ENCODE results near the gene SLC39A11.
A peak's percentile ranks its signal among the peaks of the same experiment; 100 is the strongest.
"Not testable (repeated sequence)": the region's sequence is repeated elsewhere in the genome, so short reads cannot be mapped to it uniquely, and the experiment has no call there.

SLC39A11 gene

DNA sequence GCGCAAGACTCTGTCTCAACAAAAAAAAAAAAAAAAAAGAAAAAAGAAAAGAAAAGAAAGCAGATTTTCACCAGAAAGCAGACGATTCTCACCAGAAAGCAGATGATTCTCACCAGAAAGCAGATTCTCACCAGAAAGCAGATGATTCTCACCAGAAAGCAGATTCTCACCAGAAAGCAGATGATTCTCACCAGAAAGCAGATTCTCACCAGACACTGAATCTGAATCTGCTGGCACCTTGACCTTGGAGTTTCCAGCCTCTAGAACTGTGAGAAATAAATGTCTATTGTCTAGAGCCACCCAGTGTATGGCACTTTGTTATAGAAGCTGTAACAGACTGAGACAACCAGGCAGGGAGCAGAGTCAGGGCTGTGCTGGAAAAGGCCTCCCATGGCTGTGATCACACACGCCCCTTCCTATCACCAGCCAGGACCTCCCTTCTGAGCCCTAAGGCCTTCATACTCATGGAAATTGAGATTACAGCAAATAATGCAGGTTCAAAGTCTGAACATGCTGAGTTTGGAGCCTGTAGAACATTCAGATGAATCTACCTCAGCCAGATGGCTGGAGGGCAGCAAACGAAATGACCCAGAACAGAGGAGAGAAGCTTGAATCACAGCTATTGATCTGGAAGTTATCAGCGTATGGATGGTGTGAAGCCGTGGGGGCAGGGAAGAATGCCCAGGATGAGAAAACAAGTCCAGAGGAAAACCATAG, 309.3 kb downstream of the SLC39A11 start:
- no peak for DNase-seq (ENCODE audit: low read depth)

DNA sequence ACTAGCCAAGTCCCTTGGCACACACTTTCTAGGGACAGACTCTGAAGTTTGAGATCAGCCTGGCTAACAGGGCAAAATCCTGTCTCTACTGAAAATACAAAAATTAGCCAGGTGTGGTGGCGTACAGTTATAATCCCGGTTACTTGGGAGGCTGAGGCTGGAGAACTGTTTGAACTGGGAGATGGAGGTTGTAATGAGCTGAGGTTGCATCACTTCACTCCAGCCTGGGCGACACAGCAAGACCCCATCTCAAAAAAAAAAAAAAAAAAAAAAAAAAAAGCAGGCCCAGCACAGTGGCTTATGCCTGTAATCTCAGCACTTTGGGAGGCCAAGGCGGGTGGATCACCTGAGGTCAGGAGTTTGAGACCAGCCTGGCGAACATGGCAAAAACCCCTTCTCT, 310.1 kb downstream of the SLC39A11 start:
- not testable (repeated sequence) for DNase-seq (ENCODE audit: low read depth)

DNA sequence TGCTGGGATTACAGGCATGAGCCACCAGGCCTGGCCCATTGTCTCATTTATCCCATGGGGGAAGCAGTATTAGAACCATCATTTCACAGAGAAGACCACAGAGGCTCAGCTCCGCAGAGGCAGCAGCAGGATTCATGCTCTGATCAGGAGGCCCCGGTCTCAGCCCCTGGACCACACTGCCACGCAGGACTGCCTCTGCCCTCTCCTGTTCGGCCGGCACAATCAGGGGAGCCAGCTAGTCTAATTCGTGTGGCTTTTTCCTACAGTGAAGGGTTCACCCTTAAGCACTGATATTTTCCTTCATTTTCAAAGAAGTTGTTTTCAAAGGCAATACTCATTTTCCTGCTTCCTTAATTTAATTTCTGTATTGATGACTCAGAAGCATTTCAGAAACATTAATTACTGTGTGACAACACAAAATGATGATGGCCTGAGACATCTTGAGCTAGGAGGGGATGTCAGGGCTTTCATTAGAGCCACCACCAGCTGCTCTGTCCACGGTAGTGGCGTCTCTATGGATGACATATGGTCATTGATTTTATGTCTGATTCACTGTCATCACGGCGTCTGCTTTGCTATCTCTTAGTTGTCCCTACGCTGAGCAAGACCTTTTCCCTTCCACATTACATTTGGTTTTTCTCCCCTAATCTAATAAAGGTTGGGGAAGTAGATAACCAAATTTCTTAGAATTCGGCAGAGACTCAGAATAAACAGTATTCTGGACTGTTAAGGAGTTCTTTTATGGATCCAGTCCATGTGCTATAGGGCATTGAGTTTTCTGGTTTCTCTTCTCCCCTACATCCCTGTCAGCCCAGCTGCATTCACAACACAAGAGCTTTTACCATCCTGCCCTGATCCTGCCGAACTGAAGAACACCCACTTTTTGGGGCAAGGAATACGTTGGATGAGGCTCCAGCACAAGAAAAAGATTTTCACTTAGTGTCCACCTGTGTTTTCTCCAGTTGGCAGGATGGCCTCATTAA, 314.0 kb downstream of the SLC39A11 start:
- DNase-seq (ENCODE audit: low read depth): no peak

DNA sequence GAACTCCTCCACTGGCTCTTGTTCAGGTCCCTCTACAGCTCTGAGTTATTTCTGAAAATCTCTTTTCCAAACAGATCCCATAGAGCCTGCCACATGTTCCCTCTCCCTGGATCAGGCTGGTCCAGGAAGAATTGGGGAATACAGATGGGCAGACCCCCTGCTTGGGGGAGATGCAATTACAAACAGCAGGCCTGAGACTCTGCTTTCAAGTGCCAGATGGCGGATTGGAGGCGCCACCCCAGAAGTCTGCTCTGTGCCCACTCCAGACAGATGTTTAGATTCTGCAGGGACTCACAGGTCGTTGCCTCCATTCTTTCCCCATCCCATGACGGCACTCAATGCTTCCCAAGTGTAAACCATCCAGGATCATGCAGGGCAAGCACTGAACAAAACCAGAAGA, 316.6 kb downstream of the SLC39A11 start:
- DNase-seq (ENCODE audit: low read depth): no peak

- no peak for DNase-seq (ENCODE audit: low read depth)
These were observed 317.3 kb downstream of the SLC39A11 start for GRCh38 chr17:72775237-72775636.

DNA sequence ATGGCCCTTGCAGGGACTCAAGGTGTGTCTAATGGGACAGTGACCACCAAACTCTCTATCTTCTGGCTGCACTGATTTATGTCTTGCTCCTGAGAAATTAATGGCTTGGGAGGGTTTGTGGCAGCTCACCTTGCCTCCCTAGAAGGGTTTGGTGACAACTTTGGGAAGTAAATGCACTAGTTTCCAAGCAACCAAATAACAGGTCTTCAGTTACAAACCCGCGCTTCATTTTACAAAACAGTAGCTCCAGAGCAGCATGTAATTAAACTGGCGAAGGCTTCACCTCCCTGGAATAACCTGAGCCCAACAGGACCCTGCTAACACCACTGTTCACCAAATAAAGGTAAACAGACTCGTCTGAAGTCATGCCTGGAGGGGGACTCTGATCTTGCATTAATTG, 318.3 kb downstream of the SLC39A11 start:
- DNase-seq (ENCODE audit: low read depth): no peak

GRCh38 chr17:72773225-72773624, 319.3 kb downstream of the SLC39A11 start:
- not testable (repeated sequence) for DNase-seq (ENCODE audit: low read depth)

- no peak for DNase-seq (ENCODE audit: low read depth)
These were observed 320.1 kb downstream of the SLC39A11 start for GRCh38 chr17:72772331-72772821.

DNA sequence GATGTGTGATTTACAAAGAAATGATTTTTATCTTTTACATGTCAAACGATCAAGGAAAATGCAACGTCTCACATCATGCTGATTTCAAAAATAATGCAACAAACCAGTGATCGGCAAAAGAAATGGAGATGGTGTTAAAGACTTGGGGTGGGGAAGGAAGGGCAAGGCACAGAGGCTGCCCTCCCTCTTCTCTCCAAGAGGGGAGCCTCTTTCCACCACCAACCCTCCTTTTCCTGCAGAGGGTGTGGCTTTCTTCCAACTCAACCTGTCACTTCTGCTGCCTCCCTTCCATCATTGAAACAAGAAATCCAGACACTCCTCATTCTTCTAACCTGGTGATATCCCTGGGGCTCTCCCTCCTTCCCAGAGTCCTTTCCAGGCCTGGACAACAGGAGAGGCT, 320.8 kb downstream of the SLC39A11 start:
- no peak for DNase-seq (ENCODE audit: low read depth)

DNA sequence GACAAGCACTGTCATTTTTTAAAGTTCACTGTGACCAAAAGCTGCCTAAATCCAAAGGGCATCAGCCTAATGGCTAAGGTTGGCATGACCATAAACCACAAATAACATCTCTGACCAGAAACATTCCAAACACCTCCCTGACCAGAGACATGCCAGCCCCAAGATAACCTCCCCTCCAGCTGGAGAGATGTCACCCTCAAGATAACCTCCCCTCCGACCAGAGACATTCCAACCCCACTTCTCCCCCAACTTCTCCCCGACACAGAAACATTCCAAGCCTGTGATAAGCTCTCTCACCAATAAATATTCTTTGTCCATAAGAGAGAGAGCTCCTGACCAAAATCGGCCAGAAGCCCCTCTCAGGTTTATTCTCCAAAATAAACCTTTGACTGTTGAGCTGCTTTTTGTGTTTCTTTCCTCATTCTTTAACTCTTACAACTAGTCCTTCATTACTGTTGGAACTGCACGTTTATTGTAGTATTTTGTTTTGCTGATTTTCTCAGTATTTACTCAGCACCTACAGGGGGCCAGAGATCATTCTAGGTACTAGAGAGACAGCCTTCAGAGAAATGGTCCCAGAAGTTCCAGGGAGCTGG, 325.6 kb downstream of the SLC39A11 start:
- no peak for DNase-seq (ENCODE audit: low read depth)

DNA sequence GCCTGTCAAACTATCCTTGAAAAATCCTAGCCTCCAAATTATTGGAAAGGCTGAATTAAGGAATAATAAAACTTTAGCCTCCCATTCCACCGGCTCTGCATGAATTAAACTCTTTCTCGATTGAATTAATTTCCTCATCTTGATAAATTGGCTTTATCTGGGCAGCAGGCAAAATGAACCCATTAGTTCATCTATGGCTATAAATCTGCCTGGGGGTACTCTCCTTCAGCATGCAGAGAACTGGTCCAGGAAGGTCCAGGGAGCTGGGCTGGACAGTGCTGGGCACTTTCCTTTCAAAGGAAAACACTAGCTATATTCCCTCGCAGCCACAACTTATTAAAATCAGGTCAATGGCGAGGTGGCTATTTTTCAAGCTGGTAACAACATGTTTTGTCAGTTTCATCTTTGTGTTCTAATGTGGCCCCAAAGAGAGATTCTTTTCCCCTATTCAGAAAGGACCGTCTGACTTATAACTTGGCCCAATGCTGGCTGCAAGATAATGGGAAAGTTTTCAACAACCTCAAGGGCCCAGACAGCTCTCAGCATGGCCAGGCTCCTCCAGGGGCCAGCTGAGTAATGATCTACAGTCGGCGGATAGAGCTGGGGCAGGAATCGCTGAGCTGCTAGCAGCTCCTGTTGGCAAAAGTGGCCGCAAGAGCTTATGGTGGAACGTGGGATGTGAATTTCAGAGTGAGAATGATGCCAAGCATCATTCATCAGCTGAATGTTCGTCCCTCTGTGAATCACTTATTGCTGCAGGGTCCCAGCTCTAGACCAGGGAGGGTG, 326.9 kb downstream of the SLC39A11 start:
- no peak for DNase-seq (ENCODE audit: low read depth)

DNA sequence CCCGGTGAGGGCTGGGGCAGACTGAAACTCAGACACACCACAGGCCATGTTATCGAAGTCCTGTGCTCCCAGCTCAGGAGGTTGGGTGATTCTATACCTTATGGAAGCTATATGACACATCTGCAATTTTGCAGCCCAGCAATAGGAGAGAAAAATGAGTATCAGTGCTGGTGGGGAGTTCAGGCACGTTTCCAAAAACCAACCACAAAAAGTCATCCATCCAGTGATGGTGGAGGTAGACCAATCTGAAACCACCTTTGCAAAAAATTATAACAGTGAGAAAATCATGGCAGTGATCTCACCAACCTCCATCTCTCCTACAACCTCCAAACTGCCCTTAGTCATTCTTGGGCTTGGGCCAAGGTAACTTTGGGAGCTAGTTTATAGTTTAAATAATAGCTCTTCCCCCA, 327.9 kb downstream of the SLC39A11 start:
- DNase-seq (ENCODE audit: low read depth): peak; percentile 28

DNA sequence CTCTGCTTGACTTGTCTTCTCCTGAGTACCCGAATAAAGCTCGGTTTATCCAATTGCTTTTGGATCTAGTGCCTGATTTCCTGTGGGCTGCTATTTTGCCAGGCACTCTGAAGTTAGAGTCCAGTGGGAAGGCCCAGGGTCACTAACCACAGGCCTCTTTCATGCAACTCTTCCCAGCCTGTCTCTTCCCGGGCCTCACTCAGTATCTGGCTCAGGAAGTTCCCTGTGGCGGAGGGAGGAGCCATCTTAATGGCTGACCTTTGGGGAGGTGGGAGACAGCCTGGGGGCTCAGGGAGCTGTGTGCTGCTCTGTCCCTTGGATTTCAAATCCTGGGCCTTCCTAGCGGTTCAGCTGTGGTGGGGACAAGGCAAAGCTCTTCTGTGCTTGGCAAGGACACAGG, 328.5 kb downstream of the SLC39A11 start:
- no peak for DNase-seq (ENCODE audit: low read depth)

DNA sequence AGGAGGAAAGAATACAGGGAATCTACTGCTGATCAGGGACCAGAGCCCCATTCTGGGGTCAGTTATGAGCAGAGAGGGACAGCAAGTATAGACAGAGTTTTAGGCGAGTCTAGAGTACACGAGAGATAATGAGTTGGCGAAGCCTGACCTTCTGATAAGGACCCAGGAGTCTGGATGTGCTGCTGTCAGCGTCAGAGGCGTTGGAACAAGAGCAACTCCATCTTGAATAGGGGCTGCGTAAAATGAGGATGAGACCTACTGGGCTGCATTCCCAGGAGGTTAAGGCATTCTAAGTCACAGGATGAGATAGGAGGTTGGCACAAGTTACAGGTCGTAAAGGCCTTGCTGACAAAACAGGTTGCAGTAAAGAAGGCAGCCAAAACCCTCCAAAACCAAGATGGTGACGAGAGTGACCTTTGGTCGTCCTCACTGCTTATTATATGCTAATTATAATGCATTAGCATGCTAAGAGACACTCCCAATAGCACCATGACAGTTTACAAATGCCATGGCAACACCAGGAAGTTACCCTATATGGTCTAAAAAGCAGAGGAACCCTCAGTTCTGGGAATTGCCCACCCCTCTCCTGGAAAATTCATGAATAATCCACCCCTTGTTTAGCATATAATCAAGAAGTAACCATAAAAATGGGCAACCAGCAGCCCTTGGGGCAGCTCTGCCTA, 330.5 kb downstream of the SLC39A11 start:
- DNase-seq (ENCODE audit: low read depth): not testable (repeated sequence)

GRCh38 chr17:72761431-72761830, 331.1 kb downstream of the SLC39A11 start:
- DNase-seq (ENCODE audit: low read depth): no peak

DNA sequence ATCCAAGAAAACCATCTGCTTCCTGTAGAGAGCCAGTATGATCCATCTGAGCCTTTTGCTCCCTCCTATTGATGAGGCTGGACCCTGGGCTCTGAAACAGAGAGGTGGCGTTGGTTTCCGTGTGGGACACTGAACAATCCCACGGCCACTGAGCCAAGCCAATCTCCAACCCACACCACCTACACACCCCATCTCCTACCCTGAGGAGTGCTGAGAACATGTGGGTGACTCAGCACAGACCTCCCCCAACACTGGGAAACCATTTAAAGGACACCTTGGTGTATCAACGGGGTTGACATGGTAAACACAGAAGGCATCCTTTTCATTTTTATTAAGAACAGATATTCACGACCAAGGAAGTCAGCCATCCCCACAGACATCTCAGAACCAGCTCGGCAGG, 332.1 kb downstream of the SLC39A11 start:
- DNase-seq (ENCODE audit: low read depth): no peak

- no peak for DNase-seq (ENCODE audit: low read depth)
These were observed 333.2 kb downstream of the SLC39A11 start for GRCh38 chr17:72759301-72759700.

DNA sequence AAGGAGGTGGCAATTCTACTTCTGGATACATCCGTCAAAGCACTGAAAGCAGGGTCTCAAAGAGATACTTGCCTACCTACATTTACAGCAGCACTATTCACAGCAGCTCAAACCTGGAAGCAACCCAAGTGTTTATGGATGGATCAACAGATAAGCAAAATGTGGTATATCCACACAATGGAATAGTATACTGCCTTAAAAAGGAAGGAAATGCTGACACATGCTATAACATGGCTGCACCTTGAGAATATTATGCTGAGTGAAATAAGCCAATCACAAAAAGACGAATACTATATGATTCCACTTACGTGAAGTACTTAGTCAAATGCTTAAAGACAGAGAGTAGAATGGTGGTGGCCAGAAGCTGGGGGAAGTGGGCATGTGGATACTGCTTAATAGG, 336.2 kb downstream of the SLC39A11 start:
- no peak for DNase-seq (ENCODE audit: low read depth)

DNA sequence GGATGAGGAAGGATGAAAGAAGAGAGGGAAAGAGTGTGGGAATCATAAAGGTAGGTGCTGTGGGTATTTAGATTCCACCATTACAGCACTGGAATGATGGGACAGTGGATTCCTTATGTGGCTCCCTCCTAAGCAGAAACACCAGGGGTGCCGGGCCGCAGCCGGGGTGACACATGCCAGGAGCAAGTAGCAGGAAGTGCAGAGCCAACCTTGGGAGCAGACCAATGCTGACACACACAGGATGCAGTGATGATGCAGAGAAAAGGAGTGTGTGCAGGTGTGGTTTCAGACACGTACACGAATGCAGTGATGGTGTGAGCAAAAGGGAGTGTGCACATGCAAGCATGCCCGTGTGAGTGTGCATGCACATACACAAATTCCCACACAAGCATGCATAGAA, 338.0 kb downstream of the SLC39A11 start:
- DNase-seq (ENCODE audit: low read depth): no peak

GRCh38 chr17:72751746-72752145, 340.7 kb downstream of the SLC39A11 start:
- no peak for DNase-seq (ENCODE audit: low read depth)

- DNase-seq (ENCODE audit: low read depth): no peak
These were observed 343.3 kb downstream of the SLC39A11 start for GRCh38 chr17:72749119-72749572.

All from HS-5 (cell line).